LNCAP (cell line): ENCODE results near the gene NHSL1.

Experiments used
- TF ChIP-seq, protein P1 (sequence below): fragments of 450-650 bp; IDR thresholded peaks from 2 replicates; pipeline ENCODE4 v1.5.1; 2017; ENCODE audit warnings: mild to moderate bottlenecking

Gene NHSL1

DNA sequence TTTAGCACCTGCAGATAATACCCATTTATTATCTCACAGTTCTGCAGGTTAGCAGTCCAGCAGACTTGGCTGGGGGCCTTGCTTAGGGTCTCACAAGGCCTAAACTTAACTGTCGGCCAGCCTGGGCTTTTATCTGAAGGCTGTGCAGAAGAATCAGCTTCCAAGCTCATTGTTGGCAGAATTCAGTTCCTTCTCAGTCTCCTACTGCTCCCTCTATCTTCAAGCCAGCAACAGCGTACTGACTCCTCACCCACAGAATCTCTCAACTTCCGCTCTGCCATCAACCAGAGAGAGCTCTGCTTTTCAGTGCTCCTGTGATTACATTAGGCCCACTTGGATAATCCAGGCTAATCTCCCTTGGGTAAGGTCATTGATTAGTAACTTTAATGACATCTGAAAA lies 30.2 kb upstream of the NHSL1 start:
- TF ChIP-seq, protein P1, sequence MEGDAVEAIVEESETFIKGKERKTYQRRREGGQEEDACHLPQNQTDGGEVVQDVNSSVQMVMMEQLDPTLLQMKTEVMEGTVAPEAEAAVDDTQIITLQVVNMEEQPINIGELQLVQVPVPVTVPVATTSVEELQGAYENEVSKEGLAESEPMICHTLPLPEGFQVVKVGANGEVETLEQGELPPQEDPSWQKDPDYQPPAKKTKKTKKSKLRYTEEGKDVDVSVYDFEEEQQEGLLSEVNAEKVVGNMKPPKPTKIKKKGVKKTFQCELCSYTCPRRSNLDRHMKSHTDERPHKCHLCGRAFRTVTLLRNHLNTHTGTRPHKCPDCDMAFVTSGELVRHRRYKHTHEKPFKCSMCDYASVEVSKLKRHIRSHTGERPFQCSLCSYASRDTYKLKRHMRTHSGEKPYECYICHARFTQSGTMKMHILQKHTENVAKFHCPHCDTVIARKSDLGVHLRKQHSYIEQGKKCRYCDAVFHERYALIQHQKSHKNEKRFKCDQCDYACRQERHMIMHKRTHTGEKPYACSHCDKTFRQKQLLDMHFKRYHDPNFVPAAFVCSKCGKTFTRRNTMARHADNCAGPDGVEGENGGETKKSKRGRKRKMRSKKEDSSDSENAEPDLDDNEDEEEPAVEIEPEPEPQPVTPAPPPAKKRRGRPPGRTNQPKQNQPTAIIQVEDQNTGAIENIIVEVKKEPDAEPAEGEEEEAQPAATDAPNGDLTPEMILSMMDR, result no peak

DNA sequence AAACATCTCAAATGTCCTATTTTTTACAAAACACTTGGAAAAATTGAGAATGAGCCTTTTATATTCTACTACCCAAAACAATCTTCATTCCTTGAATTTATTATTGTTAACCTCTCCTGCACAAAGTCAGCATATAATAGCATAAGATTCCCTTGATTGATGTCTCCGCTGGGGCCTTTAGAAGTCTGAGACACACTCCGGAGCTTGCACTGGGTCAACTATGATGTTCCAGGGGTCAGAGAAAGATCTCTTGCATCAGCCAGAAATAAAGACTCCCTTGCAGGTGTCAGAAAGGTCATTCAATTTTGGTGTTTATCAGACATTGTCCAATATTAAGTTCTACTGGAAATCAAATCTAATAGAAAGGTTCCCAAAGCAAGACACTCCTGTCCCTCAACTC lies 29.7 kb upstream of the NHSL1 start:
- TF ChIP-seq, protein P1, result no peak

DNA sequence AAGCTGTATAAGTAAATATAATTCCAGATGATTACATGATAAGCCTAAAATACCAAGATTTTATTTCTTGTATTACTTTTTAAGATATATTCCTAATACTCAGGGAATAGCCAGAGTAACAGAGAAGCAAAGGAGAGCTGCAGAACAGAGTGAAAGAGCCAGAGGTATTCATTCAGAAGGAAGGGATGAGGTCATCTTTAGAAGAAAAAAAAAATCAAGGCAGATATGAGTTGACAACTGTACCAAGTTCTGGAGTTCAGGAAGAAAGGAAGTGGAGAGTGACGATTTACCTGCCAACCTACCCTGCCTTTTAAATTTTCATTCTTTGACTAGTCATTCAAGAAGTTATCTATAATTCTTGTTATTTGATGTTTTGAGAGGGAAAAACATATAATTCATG lies 28.8 kb upstream of the NHSL1 start:
- TF ChIP-seq, protein P1, result no peak

DNA sequence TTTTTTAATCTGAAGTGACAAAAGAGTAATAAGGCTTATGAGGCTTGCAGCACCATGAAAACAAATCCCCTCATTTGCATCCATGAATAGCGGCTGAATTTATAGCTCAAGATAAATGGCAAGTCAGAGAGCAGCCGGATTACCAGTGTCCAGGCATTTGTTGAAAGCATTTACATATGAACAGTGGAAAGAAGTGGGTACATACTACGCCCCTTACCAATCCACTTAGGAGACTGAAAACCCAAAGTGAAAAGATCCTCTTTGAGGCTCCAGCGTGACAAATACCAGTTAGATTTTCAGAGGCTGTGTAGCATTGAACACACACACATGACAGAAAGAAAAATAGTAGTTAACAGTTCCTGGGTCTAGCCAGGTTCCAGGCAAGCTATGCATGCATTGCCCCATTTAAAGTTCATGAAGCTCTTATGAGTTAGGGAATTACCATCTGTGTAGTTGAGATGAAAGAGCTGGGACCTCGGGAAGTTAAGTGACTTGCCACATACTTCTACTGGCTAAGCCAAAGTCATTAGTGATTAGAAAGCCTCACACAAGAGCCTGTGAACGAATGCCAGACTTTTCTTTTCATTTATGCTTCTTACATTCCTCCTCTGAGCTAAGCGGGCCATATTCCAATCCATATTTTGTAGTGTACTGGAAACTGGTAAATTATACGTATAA lies 28.3 kb upstream of the NHSL1 start:
- TF ChIP-seq, protein P1, result no peak

DNA sequence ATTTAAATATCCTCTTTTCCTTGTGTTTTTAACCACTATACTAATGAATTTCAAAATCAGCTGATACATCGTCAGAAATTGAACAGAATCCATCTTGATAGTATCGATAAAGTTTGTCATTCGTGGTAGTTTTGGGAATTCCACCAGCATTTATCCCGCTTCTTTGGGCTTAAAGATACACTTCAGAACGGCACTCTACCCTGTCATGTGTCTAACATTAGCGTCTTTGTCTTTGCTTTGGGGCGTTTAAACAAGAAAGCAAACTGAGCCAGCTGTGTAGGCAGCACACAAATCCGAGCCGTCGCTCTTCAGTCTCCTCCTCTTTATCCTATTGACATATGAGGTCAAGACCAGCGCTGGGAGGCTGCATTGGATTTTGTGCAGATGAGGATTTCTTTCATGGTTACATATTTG lies 27.5 kb upstream of the NHSL1 start:
- TF ChIP-seq, protein P1, result no peak

DNA sequence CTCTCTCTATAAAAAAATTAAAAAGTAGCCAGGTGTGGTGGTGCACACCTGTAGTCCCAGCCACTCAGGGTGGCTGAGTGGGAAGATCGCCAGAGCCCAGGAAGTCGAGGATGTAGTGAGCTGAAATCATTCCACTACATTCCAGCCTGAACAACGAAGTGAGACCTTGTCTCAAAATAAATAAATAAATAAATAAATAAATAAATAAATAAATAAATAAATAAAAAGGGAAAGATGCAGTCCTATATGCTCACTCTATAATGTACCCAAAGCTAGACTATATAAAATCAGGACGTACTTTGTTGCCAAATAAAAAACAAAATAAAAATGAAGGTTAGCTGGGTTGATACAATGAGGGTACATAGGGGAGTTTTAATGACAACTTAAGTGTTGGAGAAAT lies 26.1 kb upstream of the NHSL1 start:
- TF ChIP-seq, protein P1, result no peak

DNA sequence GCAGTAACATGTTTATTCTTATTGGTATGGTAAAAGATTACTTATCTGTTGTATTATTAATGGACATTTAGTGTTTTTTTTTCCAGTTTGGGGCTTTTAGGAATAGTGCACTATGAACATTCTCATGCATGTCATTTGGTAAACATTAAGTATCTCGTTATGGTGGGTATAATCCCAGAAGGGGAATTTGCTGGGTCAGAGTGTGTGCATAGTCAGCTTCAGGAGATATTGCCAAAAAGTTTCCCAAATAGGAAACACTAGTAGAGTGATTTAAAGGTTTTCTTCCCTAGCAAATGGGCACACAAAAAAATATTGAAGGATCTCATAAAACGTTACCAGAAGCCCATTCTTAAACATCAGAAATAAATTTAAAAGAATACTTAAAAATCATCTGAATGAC lies 25.2 kb upstream of the NHSL1 start:
- TF ChIP-seq, protein P1, result no peak
